ENCODE results near the gene KRT17. TPM values are rescaled to one million over a fixed set of nuclear protein-coding genes. Genes with fewer than 3 reads are reported as not detected.

The KRT17 gene
- total and polyA plus RNA-seq, 10 of the 15 experiments (the other 5 are each of a cell fraction or from before 2014, with no cell fraction given): 0.47 to 30.0 (median 2.5) TPM

DNA sequence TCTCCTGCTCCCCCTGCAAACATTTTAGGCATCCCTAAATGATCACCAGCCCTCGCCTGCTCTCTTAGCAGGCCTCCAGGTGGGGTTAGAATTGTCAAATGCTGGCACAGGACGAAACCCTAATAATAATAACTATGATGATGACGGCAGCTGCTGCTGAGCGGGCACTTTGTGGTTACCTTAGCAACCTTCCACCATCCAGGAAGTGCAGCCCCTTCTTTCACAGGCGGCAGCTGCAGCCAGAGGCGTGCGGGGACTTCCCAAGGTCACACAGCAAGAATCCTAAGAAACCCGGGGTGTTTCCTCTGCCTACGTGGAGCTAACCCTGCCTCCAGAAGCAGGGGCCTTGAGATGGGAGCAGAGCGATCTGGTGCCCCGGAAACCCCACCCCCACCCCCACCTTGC lies 41.9 kb upstream of the KRT17 start (continued):
- TF ChIP-seq TBL1XR1 (IDR thresholded peaks at IDR 0.05; ENCODE audit: low read depth, low read length) (no peak), EZH2 (IDR thresholded peaks at IDR 0.05; ENCODE audit: borderline replicate concordance, control insufficient read depth, low read depth, low read length) (no peak), BACH1 (IDR thresholded peaks at IDR 0.05; ENCODE audit: borderline replicate concordance) (no peak), HDAC2 (IDR thresholded peaks at IDR 0.05) (no peak), ZNF687 (IDR thresholded peaks at IDR 0.05) (no peak), POLR2A (IDR thresholded peaks at IDR 0.05; ENCODE audit: low read depth, low read length) (no peak), ZNF24 (IDR thresholded peaks at IDR 0.05) (no peak), ZZZ3 (IDR thresholded peaks at IDR 0.05; ENCODE audit: control insufficient read depth, insufficient read length, low read depth) (no peak), RELB (IDR thresholded peaks at IDR 0.05; ENCODE audit: low read depth) (0 out of 2 replicates have a peak, but pooled peaks have one; percentile 11), TCF12 (IDR thresholded peaks at IDR 0.05; ENCODE audit: low read depth, low read length) (peak; percentile 85), ESRRA (IDR thresholded peaks at IDR 0.05; ENCODE audit: low read length) (no peak), JUND (IDR thresholded peaks at IDR 0.05; ENCODE audit: low read depth, low read length) (no peak), EP300 (IDR thresholded peaks at IDR 0.05; ENCODE audit: borderline replicate concordance in 1 of 2, control insufficient read depth in 1 of 2, low read depth in 2 of 2, low read length in 2 of 2) (peak in 1 of 2 experiments; percentile 47; a peak in 1 of 4 replicates), E4F1 (IDR thresholded peaks at IDR 0.05; ENCODE audit: borderline replicate concordance, partially characterized antibody) (peak; percentile 43), NBN (IDR thresholded peaks at IDR 0.05) (0 out of 2 replicates have a peak, but pooled peaks have one; percentile 53), SMAD5 (IDR thresholded peaks at IDR 0.05; ENCODE audit: low read depth) (no peak), HCFC1 (IDR thresholded peaks at IDR 0.05; ENCODE audit: low read length) (no peak), NFYA (IDR thresholded peaks at IDR 0.05; ENCODE audit: borderline replicate concordance, low read depth, low read length) (no peak), BRCA1 (IDR thresholded peaks at IDR 0.05; ENCODE audit: low read depth, low read length) (no peak), FOXK2 (IDR thresholded peaks at IDR 0.05) (no peak), PAX8 (IDR thresholded peaks at IDR 0.05) (no peak), MYB (IDR thresholded peaks at IDR 0.05; ENCODE audit: borderline replicate concordance, low read depth, low read length) (no peak)
- TF ChIP-seq, protein P1, sequence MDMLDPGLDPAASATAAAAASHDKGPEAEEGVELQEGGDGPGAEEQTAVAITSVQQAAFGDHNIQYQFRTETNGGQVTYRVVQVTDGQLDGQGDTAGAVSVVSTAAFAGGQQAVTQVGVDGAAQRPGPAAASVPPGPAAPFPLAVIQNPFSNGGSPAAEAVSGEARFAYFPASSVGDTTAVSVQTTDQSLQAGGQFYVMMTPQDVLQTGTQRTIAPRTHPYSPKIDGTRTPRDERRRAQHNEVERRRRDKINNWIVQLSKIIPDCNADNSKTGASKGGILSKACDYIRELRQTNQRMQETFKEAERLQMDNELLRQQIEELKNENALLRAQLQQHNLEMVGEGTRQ (IDR thresholded peaks at IDR 0.05; ENCODE audit: borderline replicate concordance, low read depth, low read length): no peak
